CD4-positive, alpha-beta T cell (primary cell): ENCODE results near the gene ATXN1L. TPM values are rescaled to one million over a fixed set of nuclear protein-coding genes. Genes with fewer than 3 reads are reported as not detected.

Source experiments
- ATAC-seq: fragments of 200-7000 bp; cut with Tn5 transposase; one replicate; pipeline ENCODE4 v1.10.0; 2022; ENCODE audit warnings: mild to moderate bottlenecking; ENCODE audit not compliant: poor library complexity
- CTCF ChIA-PET: fragments of 350-600 bp; sonication (Branson Sonifier 250); formaldehyde crosslinking; loops from one replicate; lab custom pipeline; 2021; ENCODE audit warnings: antibody characterized with exemption, inconsistent platforms; lab: Charles Lee
- POLR2A ChIA-PET: fragments of 350-600 bp; sonication (Branson Sonifier 250); formaldehyde crosslinking; loops from one replicate; lab custom pipeline; 2021; ENCODE audit warnings: antibody characterized with exemption, inconsistent platforms; lab: Charles Lee
- DNase-seq, 14 experiments: peaks; one replicate each; pipeline ENCODE4 v3.0.0-alpha.2; 2013 to 2020; ENCODE audit warnings: mixed read lengths in 2 of 14
- H3K27ac ChIP-seq, 2 donors: one replicate each; pipeline versions ENCODE4 v1.5.1 to v1.7.0; 2013; ENCODE audit warnings: low read length in 2 of 2, low read depth in 1 of 2, mild to moderate bottlenecking in 1 of 2
- H3K27me3 ChIP-seq, 2 experiments: 1 replicate in 1 of 2; 2 replicates in 1 of 2; pipeline versions ENCODE4 v1.6.1 to v1.7.0; 2013; ENCODE audit warnings: low read length in 2 of 2, control low read depth in 1 of 2, mild to moderate bottlenecking in 1 of 2, moderate library complexity in 1 of 2; ENCODE audit not compliant: insufficient read depth in 2 of 2, control insufficient read depth in 1 of 2
- H3K36me3 ChIP-seq: one replicate; pipeline ENCODE4 v1.6.1; 2013; ENCODE audit warnings: low read length, control low read depth; ENCODE audit not compliant: insufficient read depth
- H3K4me1 ChIP-seq: one replicate; pipeline ENCODE4 v1.6.1; 2013; ENCODE audit warnings: low read length, control low read depth; ENCODE audit not compliant: insufficient read depth
- H3K4me3 ChIP-seq: one replicate; pipeline ENCODE4 v1.5.1; 2013; ENCODE audit warnings: mild to moderate bottlenecking, low read length, moderate library complexity
- H3K9me3 ChIP-seq, 2 experiments: 1 replicate in 1 of 2; 2 replicates in 1 of 2; pipeline versions ENCODE4 v1.6.1 to v1.7.0; 2013; ENCODE audit warnings: low read length in 2 of 2, mild to moderate bottlenecking in 2 of 2, control low read depth in 1 of 2, moderate library complexity in 1 of 2; ENCODE audit not compliant: control insufficient read depth in 1 of 2, insufficient read depth in 1 of 2
- H3K27ac Mint-ChIP-seq: one replicate; pipeline ENCODE4 v1.8.0; 2020; ENCODE audit warnings: mixed read lengths
- H3K27me3 Mint-ChIP-seq: one replicate; pipeline ENCODE4 v1.8.0; 2021; ENCODE audit warnings: mixed read lengths
- H3K36me3 Mint-ChIP-seq: one replicate; pipeline ENCODE4 v1.8.0; 2021; ENCODE audit warnings: low read depth, mixed read lengths
- H3K4me1 Mint-ChIP-seq: one replicate; pipeline ENCODE4 v1.8.0; 2021; ENCODE audit warnings: low read depth, mixed read lengths
- H3K4me3 Mint-ChIP-seq: one replicate; pipeline ENCODE4 v1.8.0; 2020; ENCODE audit warnings: mild to moderate bottlenecking, mixed read lengths
- H3K9me3 Mint-ChIP-seq: one replicate; pipeline ENCODE4 v1.8.0; 2020; ENCODE audit warnings: mixed read lengths
- intact Hi-C, 2 experiments: fragments of 100-400 bp; cut with DNase I in 1 of 2; cut with micrococcal nuclease in 1 of 2; formaldehyde crosslinking; loops; one replicate each; pipeline versions ENCODE4 v1.15.1 to v1.9.0; 2023 to 2025; cut with DNase I, micrococcal nuclease
- total RNA-seq, 174 experiments: library from RNA in 2 of 174; stranded (reverse) in 2 of 174; gene quantifications; one replicate each; pipeline ENCODE4 v1.2.3 and lab custom pipeline; 2021 to 2026
- TF ChIP-seq, protein P1 (sequence below): fragments of 200-600 bp; IDR thresholded peaks from one replicate; pipeline ENCODE4 v1.8.0; 2022; ENCODE audit warnings: antibody characterized with exemption, mild to moderate bottlenecking

The ATXN1L gene
- total RNA-seq, 2 experiments from 2014 or later, result 61.0 to 61.1 TPM

DNA sequence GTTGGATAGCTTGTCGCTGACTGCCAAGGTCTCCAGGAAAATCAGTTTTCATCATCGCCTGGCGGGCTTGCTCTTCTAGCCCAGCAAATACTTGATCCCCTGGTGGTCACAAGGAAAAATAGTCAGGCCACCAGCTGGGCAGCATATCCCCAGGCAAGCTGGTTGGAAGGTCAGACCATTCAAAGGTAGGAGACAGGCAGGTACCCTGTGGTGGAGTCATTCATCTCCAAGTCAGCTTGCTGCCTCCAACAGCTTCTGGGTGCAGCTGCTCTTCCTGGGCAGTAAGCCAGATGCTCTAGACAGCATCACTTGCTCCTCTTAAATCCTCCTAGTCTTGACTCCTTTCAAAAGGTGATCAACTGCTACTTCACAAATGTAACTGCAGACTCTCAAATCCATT, 22.2 kb downstream of the ATXN1L start:
- intact Hi-C loops, result no loop called here
- Histone ChIP-seq H3K27me3 (no peaks in the 10 kb centered on the region), H3K4me3 (no peak overlapping the region), H3K9me3 (no peaks in the 10 kb centered on the region), H3K27ac (no peak overlapping the region), H3K4me1 (peaks cover 5% of the 10 kb centered on the region), H3K36me3 (peaks cover 33% of the 10 kb centered on the region)
- Mint-ChIP-seq H3K27me3 (no peaks in the 10 kb centered on the region), H3K4me3 (no peak overlapping the region), H3K9me3 (no peaks in the 10 kb centered on the region), H3K4me1 (peaks cover 19% of the 10 kb centered on the region), H3K27ac (no peak overlapping the region), H3K36me3 (peaks cover 71% of the 10 kb centered on the region)
- ATAC-seq (no peak), DNase-seq (no peak)
- POLR2A ChIA-PET, result interaction anchor here (0.5 kb wide), 1 partner anchor 303 kb away, joined by 3 read pairs; no protein-coding TSS in a partner anchor
- TF ChIP-seq, protein P1, sequence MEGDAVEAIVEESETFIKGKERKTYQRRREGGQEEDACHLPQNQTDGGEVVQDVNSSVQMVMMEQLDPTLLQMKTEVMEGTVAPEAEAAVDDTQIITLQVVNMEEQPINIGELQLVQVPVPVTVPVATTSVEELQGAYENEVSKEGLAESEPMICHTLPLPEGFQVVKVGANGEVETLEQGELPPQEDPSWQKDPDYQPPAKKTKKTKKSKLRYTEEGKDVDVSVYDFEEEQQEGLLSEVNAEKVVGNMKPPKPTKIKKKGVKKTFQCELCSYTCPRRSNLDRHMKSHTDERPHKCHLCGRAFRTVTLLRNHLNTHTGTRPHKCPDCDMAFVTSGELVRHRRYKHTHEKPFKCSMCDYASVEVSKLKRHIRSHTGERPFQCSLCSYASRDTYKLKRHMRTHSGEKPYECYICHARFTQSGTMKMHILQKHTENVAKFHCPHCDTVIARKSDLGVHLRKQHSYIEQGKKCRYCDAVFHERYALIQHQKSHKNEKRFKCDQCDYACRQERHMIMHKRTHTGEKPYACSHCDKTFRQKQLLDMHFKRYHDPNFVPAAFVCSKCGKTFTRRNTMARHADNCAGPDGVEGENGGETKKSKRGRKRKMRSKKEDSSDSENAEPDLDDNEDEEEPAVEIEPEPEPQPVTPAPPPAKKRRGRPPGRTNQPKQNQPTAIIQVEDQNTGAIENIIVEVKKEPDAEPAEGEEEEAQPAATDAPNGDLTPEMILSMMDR, result no peak
- CTCF ChIA-PET, result no interaction called here

DNA sequence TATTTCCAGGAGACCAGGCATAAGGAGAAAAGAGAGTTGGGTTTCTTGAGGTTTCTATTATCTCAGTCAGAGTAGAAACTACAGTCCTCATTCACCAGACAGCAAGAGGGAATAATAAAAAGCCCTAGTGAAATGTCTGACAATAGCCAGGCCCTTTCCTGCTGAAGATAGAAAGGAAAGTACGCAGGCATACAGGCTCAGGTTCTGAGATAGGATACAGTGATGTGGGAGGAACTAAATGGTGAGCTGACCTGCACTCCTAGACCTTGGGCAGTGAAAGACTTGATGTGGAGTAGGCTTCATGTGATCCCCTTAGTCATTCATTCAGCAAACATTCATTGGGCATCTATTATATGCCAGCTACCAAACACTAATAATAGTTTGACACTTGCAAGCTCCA, 23.3 kb downstream of the ATXN1L start:
- no peaks in the 10 kb centered on the region for H3K9me3 ChIP-seq
- no peak overlapping the region for H3K27ac Mint-ChIP-seq
- H3K4me3 ChIP-seq, result no peak overlapping the region
- no peak for ATAC-seq
- TF ChIP-seq, protein P1, result no peak
- intact Hi-C loops, result no loop called here
- ChIA-PET CTCF (interaction anchor here (2.4 kb wide), 1 partner anchor 13 kb away, joined by 14 read pairs; no protein-coding TSS in a partner anchor), POLR2A (no interaction called here)
- H3K36me3 ChIP-seq, result peaks cover 27% of the 10 kb centered on the region
- peaks cover 24% of the 10 kb centered on the region for H3K4me1 Mint-ChIP-seq
- H3K27me3 Mint-ChIP-seq, result no peaks in the 10 kb centered on the region
- H3K9me3 Mint-ChIP-seq, result no peaks in the 10 kb centered on the region
- DNase-seq, result no peak
- peaks cover 70% of the 10 kb centered on the region for H3K36me3 Mint-ChIP-seq
- H3K27ac ChIP-seq, result no peak overlapping the region
- no peaks in the 10 kb centered on the region for H3K27me3 ChIP-seq
- no peak overlapping the region for H3K4me3 Mint-ChIP-seq
- H3K4me1 ChIP-seq, result peaks cover 14% of the 10 kb centered on the region

DNA sequence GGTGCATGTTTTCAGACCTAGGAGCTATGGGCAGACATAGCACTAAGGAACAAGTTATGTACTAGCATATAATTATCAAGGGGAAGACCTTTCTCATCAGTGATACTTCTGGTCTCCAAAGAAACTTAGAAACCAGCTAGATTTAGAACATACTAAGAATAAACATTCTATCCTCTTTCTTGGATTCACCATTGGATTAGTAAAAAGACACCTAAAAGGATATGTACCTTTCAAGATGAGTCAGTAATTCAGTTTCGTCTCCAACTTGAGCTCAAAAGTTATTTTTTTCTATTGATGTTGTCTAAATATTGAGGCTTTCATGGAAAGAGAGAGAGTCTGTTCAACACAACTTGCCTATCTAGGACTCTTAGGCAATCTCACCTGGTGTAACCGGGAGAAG, 25.0 kb downstream of the ATXN1L start:
- no peak overlapping the region for H3K4me3 ChIP-seq
- CTCF ChIA-PET, result interaction anchor here (0.8 to 2.4 kb wide), 2 partner anchors 11 to 13 kb away, joined by 4 to 14 read pairs; no protein-coding TSS in a partner anchor
- POLR2A ChIA-PET, result interaction anchor here (2.5 kb wide), 1 partner anchor 10 kb away, joined by 12 read pairs; no protein-coding TSS in a partner anchor
- no peak overlapping the region for H3K27ac Mint-ChIP-seq
- TF ChIP-seq, protein P1, result no peak
- intact Hi-C loops, result no loop called here
- H3K4me1 Mint-ChIP-seq, result peaks cover 24% of the 10 kb centered on the region
- peaks cover 18% of the 10 kb centered on the region for H3K36me3 ChIP-seq
- H3K27ac ChIP-seq, result no peak overlapping the region
- peaks cover 62% of the 10 kb centered on the region for H3K36me3 Mint-ChIP-seq
- H3K9me3 Mint-ChIP-seq, result no peaks in the 10 kb centered on the region
- no peak overlapping the region for H3K4me3 Mint-ChIP-seq
- DNase-seq (no peak), ATAC-seq (no peak)
- no peaks in the 10 kb centered on the region for H3K27me3 Mint-ChIP-seq
- H3K27me3 ChIP-seq, result no peaks in the 10 kb centered on the region
- peaks cover 14% of the 10 kb centered on the region for H3K4me1 ChIP-seq
- no peaks in the 10 kb centered on the region for H3K9me3 ChIP-seq
